HG02973 (cell line): ENCODE data around the gene FBXO2.

ENCODE experiments used
- ATAC-seq: cut with Tn5 transposase; IDR thresholded peaks from one replicate; pipeline ENCODE4 v1.9.1; 2021; ENCODE audit warnings: moderate library complexity; ENCODE audit not compliant: unreplicated experiment

Gene FBXO2

GRCh38 chr1:11599891-11600576, 54.2 kb downstream of the FBXO2 start:
- ATAC-seq: no peak

DNA sequence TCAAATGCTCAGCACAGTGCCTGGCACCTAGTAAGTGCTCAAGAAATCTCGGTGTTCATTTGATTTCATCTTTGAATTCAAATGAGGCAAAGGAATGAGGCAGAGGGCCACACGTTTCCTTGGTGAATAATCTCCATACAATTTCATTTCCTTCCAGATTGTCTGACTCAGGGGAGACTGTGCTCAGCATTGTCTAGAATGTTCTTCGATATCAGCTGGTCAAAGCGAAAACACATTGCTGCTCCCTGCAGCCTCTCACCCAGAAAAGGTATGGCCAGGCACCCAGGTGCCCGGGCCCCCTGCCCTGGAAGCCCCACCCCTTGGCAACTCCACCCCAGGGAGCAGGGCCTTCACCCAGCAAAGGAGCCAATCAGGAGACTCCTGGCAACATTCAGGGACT, 55.8 kb downstream of the FBXO2 start:
- ATAC-seq: no peak
